ENCODE measurements around the gene RFLNA. TPM values are rescaled to one million over a fixed set of nuclear protein-coding genes. Genes with fewer than 3 reads are reported as not detected.

RFLNA gene, protein sequence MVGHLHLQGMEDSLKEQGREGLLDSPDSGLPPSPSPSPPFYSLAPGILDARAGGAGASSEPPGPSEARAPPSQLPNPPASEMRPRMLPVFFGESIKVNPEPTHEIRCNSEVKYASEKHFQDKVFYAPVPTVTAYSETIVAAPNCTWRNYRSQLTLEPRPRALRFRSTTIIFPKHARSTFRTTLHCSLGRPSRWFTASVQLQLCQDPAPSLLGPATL
- total RNA-seq (0.26 TPM in 1 of 2 replicates, not detected in the other), polyA plus RNA-seq (0.03 and 0.10 TPM in 2 replicates), polyA minus RNA-seq (ENCODE audit: low replicate concordance) (2.6 TPM in 1 of 2 replicates, not detected in the other)
- polyA plus RNA-seq (2012) = 0.05 and 0.09 TPM in 2 replicates

DNA sequence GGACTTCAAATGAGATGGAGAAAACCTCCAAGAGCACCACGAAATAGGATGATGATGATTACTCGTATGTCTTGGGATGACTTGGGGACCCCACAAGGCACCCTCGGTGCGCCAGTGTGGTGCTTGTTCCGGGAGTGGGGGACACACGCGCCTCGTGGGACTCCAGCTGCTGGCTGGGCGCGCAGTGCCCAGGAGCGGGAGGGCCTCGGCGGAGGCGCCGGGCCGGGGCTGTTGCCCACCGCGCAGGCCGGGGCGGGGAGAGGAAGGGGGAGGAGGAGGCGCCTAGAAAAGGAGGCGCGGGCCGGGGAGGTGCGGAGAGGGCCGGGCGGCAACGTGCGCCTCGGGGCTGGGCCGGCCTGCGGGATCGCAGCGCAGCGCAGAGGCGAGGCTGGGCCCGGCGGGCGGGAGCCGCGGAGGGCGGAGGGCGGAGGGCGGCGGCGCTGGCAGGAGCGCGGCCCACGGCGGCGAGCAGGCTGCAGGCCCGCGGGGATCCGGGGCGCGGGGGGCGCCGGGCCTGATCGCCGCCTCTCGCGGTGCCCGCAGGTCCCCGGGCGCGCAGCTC, at the start of gene RFLNA:
Gene RFLNA (plus strand): TSS at position 314 of the 562 bp plus-strand sequence. CDS start 337 bp downstream, outside the sequence.
- DNase-seq (ENCODE audit: low read depth in 2 of 2) = no peak
- Histone ChIP-seq H3K27me3 (ENCODE audit: control insufficient read depth, insufficient read depth, low read length) (peaks cover 19% of the 10 kb centered on the region), H3K4me1 (ENCODE audit: control insufficient read depth, extremely low read depth, insufficient read depth, low read length) (peaks cover under 1% of the 10 kb centered on the region), H3K79me2 (ENCODE audit: control insufficient read depth, insufficient read depth, low read length) (no peaks in the 10 kb centered on the region), H3K4me2 (ENCODE audit: extremely low read depth, insufficient read depth, low read length) (peak within 1 kb of the TSS; percentile 13), H3K9me3 (ENCODE audit: control insufficient read depth, insufficient read depth, low read depth, low read length) (no peaks in the 10 kb centered on the region), H3K36me3 (ENCODE audit: control insufficient read depth, insufficient read depth, low read length) (no peaks in the 10 kb centered on the region), H4K20me1 (ENCODE audit: control insufficient read depth, extremely low read depth, insufficient read depth, low read length) (no peaks in the 10 kb centered on the region), H3K9ac (ENCODE audit: insufficient read depth, low read length) (no peak within 1 kb of the TSS), H2AFZ (ENCODE audit: low read length) (no peak within 1 kb of the TSS), H3K27ac (ENCODE audit: insufficient read depth, low read length) (no peak within 1 kb of the TSS), H3K4me3 (replicated peaks in 1 of 4; ENCODE audit: control extremely low read depth in 1 of 4, insufficient read depth in 1 of 4, low read depth in 3 of 4, low read length in 4 of 4) (no peak within 1 kb of the TSS)
- TF ChIP-seq EZH2 (IDR thresholded peaks at IDR 0.05; ENCODE audit: low read length, missing control alignments) = peak; percentile 79
- TF ChIP-seq, protein P1, sequence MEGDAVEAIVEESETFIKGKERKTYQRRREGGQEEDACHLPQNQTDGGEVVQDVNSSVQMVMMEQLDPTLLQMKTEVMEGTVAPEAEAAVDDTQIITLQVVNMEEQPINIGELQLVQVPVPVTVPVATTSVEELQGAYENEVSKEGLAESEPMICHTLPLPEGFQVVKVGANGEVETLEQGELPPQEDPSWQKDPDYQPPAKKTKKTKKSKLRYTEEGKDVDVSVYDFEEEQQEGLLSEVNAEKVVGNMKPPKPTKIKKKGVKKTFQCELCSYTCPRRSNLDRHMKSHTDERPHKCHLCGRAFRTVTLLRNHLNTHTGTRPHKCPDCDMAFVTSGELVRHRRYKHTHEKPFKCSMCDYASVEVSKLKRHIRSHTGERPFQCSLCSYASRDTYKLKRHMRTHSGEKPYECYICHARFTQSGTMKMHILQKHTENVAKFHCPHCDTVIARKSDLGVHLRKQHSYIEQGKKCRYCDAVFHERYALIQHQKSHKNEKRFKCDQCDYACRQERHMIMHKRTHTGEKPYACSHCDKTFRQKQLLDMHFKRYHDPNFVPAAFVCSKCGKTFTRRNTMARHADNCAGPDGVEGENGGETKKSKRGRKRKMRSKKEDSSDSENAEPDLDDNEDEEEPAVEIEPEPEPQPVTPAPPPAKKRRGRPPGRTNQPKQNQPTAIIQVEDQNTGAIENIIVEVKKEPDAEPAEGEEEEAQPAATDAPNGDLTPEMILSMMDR (conservative IDR thresholded peaks at IDR 0.05 in 1 of 2, IDR thresholded peaks at IDR 0.05 in 1 of 2; ENCODE audit: low read depth in 1 of 2, low read length in 2 of 2) = no peak

DNA sequence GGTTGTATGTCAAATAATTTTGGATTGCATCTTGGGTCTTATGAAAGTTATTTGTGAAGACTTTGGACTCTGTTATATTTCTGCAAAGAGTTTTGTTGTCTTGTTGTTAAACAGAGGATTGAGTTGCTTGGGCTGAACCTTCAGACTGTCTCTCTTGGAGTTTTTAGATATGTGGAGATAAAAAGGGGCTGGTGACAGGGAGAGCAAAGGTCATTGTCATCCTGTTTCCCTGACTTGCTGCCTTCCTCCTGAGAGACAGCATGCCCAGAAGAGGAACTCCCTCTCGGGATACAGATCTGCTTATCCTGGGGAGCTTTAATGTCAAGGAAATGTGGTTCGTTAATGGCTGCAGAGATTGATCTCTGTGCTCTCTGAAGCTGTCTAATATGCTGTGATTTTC, 47.6 kb upstream of the RFLNA start:
- no peak for DNase-seq (ENCODE audit: low read depth in 2 of 2)
- no peaks in the 10 kb centered on the region for H3K4me1 ChIP-seq (ENCODE audit: control insufficient read depth, extremely low read depth, insufficient read depth, low read length)

DNA sequence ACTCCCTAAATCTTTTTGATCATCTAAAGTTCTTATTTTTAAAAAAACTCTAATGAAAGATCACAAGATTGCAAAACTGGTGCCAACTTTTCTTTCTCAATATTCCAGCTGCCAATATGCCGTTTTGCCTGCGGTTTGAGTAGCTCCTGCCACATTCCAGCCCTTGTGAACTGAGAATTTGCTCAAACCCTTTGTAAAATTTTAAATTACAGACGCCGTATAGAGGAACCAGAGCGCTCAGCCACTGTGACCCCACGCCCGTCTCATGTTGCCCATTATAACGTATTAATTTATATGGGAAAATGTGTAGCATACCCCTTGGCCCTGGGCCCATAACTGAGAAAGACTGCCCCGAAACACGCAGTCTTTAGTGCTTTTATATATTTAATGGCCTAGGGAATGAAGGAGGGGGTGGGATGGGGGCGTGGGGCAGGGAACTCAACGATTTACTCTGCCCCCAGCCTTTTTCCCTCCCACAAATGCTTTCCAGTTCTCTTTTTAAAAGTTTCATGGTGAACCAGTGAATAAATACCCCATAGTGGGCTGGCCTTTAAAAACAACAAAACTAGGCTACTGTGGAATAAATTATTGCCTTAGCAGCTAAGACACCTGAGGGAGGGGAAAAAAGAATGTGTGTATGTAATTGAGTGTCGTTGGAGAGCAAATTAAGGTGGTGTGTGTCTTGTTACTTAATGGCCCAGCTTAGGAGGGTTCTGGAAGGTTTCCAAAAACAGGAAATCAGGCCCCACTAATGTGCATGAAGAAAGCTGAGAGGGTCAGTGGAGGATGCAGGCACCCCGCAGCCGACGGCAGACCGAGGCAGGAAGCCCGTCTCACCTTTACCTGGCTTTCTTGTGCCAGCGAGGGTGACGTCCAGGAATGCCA, 45.7 kb upstream of the RFLNA start:
- Histone ChIP-seq H3K4me3 (replicated peaks in 1 of 4; ENCODE audit: control extremely low read depth in 1 of 4, insufficient read depth in 1 of 4, low read depth in 3 of 4, low read length in 4 of 4) (no peak overlapping the region), H3K4me1 (ENCODE audit: control insufficient read depth, extremely low read depth, insufficient read depth, low read length) (no peaks in the 10 kb centered on the region), H3K27ac (ENCODE audit: insufficient read depth, low read length) (no peak overlapping the region), H3K4me2 (ENCODE audit: extremely low read depth, insufficient read depth, low read length) (no peak overlapping the region), H3K79me2 (ENCODE audit: control insufficient read depth, insufficient read depth, low read length) (no peaks in the 10 kb centered on the region), H3K9ac (ENCODE audit: insufficient read depth, low read length) (no peak overlapping the region), H3K36me3 (ENCODE audit: control insufficient read depth, insufficient read depth, low read length) (no peaks in the 10 kb centered on the region), H3K9me3 (ENCODE audit: control insufficient read depth, insufficient read depth, low read depth, low read length) (no peaks in the 10 kb centered on the region), H4K20me1 (ENCODE audit: control insufficient read depth, extremely low read depth, insufficient read depth, low read length) (no peaks in the 10 kb centered on the region), H3K27me3 (ENCODE audit: control insufficient read depth, insufficient read depth, low read length) (peaks cover 7% of the 10 kb centered on the region), H2AFZ (ENCODE audit: low read length) (no peak overlapping the region)
- no peak for TF ChIP-seq EZH2 (IDR thresholded peaks at IDR 0.05; ENCODE audit: low read length, missing control alignments)
- TF ChIP-seq, protein P1 (conservative IDR thresholded peaks at IDR 0.05 in 1 of 2, IDR thresholded peaks at IDR 0.05 in 1 of 2; ENCODE audit: low read depth in 1 of 2, low read length in 2 of 2) = no peak
- peak in 1 of 2 donors; percentile 56 for DNase-seq (ENCODE audit: low read depth in 2 of 2)

More for the DNA sequence above, 47.6 kb upstream of the RFLNA start:
- Histone ChIP-seq H4K20me1 (ENCODE audit: control insufficient read depth, extremely low read depth, insufficient read depth, low read length) (no peaks in the 10 kb centered on the region), H2AFZ (ENCODE audit: low read length) (no peak overlapping the region), H3K4me3 (replicated peaks in 1 of 4; ENCODE audit: control extremely low read depth in 1 of 4, insufficient read depth in 1 of 4, low read depth in 3 of 4, low read length in 4 of 4) (no peak overlapping the region), H3K9me3 (ENCODE audit: control insufficient read depth, insufficient read depth, low read depth, low read length) (no peaks in the 10 kb centered on the region), H3K27ac (ENCODE audit: insufficient read depth, low read length) (no peak overlapping the region), H3K9ac (ENCODE audit: insufficient read depth, low read length) (no peak overlapping the region), H3K4me2 (ENCODE audit: extremely low read depth, insufficient read depth, low read length) (no peak overlapping the region), H3K79me2 (ENCODE audit: control insufficient read depth, insufficient read depth, low read length) (no peaks in the 10 kb centered on the region), H3K27me3 (ENCODE audit: control insufficient read depth, insufficient read depth, low read length) (peaks cover 3% of the 10 kb centered on the region), H3K36me3 (ENCODE audit: control insufficient read depth, insufficient read depth, low read length) (no peaks in the 10 kb centered on the region)
- no peak for TF ChIP-seq EZH2 (IDR thresholded peaks at IDR 0.05; ENCODE audit: low read length, missing control alignments)
